K562 (cell line): Measurements from ENCODE around the gene CUX1. TPM values are rescaled to one million over a fixed set of nuclear protein-coding genes. Genes with fewer than 3 reads are reported as not detected.

ENCODE experiments used
- ATAC-seq: fragments of 200-7000 bp; cut with Tn5 transposase; 3 replicates; pipeline ENCODE4 v1.9.1; 2020; ENCODE audit warnings: moderate library complexity
- BruUV-seq: library from RNA; stranded (reverse); fragments of 400-500 nt; replicated peaks from 2 replicates; lab custom pipeline; 2021; lab: Mats Ljungman, UMichigan
- CTCF ChIA-PET: fragments of 300-600 bp; formaldehyde crosslinking; extraction: SDS; loops from one replicate; lab custom pipeline; 2021; ENCODE audit warnings: low intra/inter-chr PET ratio; lab: Yijun Ruan, JAX
- POLR2A ChIA-PET: fragments of 300-600, 350-650 bp; sonication (Branson Sonifier 250); formaldehyde crosslinking; extraction: SDS; loops from one replicate; lab custom pipeline; 2021; ENCODE audit warnings: antibody characterized with exemption, inconsistent platforms; lab: Yijun Ruan, JAX
- DNase-seq, 4 experiments: peaks; one replicate each; pipeline versions ENCODE4 v3.0.0 to v3.0.0-alpha.2; 2011 to 2018; ENCODE audit warnings: low spot score in 3 of 4, mixed read lengths in 3 of 4; ENCODE audit errors: extremely low read depth in 1 of 4
- FAIRE-seq: peaks from 2 replicates; lab custom pipeline; 2011; peaks lifted over from hg19 to GRCh38; lab: Jason Lieb, UNC
- H2AFZ ChIP-seq: 2 replicates; pipeline ENCODE4 v1.6.0; 2011; ENCODE audit warnings: low read depth, low read length, control low read depth, inconsistent platforms
- H3K27ac ChIP-seq: fragments of 200-600 bp; 3 replicates; pipeline ENCODE4 v1.8.0; 2011; ENCODE audit warnings: low read depth, mild to moderate bottlenecking, control low read depth, inconsistent platforms, low read length, moderate library complexity, mixed read lengths; ENCODE audit errors: extremely low read depth
- H3K27me3 ChIP-seq, 2 experiments: fragments of 300-600 bp in 1 of 2; 2 replicates in 1 of 2; 3 replicates in 1 of 2; pipeline versions ENCODE4 v1.6.0 to v1.8.0; 2011; ENCODE audit warnings: inconsistent platforms in 2 of 2, low read length in 2 of 2, mild to moderate bottlenecking in 1 of 2, mixed read lengths in 1 of 2, moderate library complexity in 1 of 2; ENCODE audit not compliant: control insufficient read depth in 2 of 2, insufficient read depth in 2 of 2
- H3K36me3 ChIP-seq: fragments of 300-600 bp; 3 replicates; pipeline ENCODE4 v1.8.0; 2011; ENCODE audit warnings: mild to moderate bottlenecking, low read length, inconsistent platforms; ENCODE audit not compliant: control insufficient read depth, insufficient read depth
- H3K4me1 ChIP-seq, 2 experiments: fragments of 200-600 bp in 1 of 2; replicated peaks in 1 of 2; 2 replicates in 1 of 2; 3 replicates in 1 of 2; pipeline versions ENCODE4 v1.5.1 to v1.8.0; 2011; ENCODE audit warnings: inconsistent platforms in 2 of 2, low read length in 2 of 2, mild to moderate bottlenecking in 1 of 2, mixed read lengths in 1 of 2, moderate library complexity in 1 of 2; ENCODE audit not compliant: control insufficient read depth in 2 of 2, insufficient read depth in 2 of 2
- H3K4me2 ChIP-seq: 2 replicates; pipeline ENCODE4 v1.6.1; 2011; ENCODE audit warnings: low read length, control low read depth, inconsistent platforms, mixed read lengths; ENCODE audit not compliant: insufficient read depth
- H3K4me3 ChIP-seq: fragments of 200-600 bp; sonication (generic), shearing (Covaris generic); 2 replicates; pipeline ENCODE4 v1.5.1; 2016; ENCODE audit warnings: control low read depth, inconsistent platforms
- H3K79me2 ChIP-seq: fragments of 200-600 bp; 3 replicates; pipeline ENCODE4 v1.8.0; 2011; ENCODE audit warnings: low read length, inconsistent platforms; ENCODE audit not compliant: control insufficient read depth, insufficient read depth
- H3K9ac ChIP-seq, 2 experiments: 2 replicates each; pipeline versions ENCODE4 v1.6.0 to v1.6.1; 2011; ENCODE audit warnings: low read depth in 2 of 2, low read length in 2 of 2, control low read depth in 1 of 2, inconsistent platforms in 1 of 2, mild to moderate bottlenecking in 1 of 2, mixed read lengths in 1 of 2; ENCODE audit not compliant: insufficient read depth in 1 of 2
- H3K9me1 ChIP-seq: one replicate; pipeline ENCODE4 v1.6.0; 2011; ENCODE audit warnings: inconsistent platforms, mild to moderate bottlenecking, low read length, moderate library complexity; ENCODE audit not compliant: control insufficient read depth, insufficient read depth
- H3K9me3 ChIP-seq: replicated peaks from 2 replicates; pipeline ENCODE4 v1.5.1; 2011; ENCODE audit warnings: low read depth, low read length, inconsistent platforms; ENCODE audit not compliant: control insufficient read depth, insufficient read depth
- H4K20me1 ChIP-seq: replicated peaks from 2 replicates; pipeline ENCODE4 v1.6.1; 2011; ENCODE audit warnings: low read length, inconsistent platforms, mixed read lengths; ENCODE audit not compliant: control insufficient read depth, insufficient read depth
- FIP1L1 ChIP-seq: fragments of 200-400 bp; formaldehyde crosslinking; IDR thresholded peaks from 2 replicates; pipeline ENCODE4 v1.6.1; 2018; ENCODE audit warnings: mild to moderate bottlenecking, low read depth, low read length; ENCODE audit not compliant: poor library complexity, severe bottlenecking
- NR1H2 ChIP-seq: sonication (generic); formaldehyde crosslinking; IDR thresholded peaks from 2 replicates; pipeline ENCODE4 v1.4.0; 2020; ENCODE audit warnings: mild to moderate bottlenecking, missing genetic modification reagents
- SNIP1 ChIP-seq: fragments of 450-650 bp; IDR thresholded peaks from 2 replicates; pipeline ENCODE4 v1.7.1; 2017; ENCODE audit warnings: low read depth, mild to moderate bottlenecking
- TCFL5 ChIP-seq: fragments of 250-450 bp; sonication (Bioruptor Pico); conservative IDR thresholded peaks from 2 replicates; pipeline ENCODE4 v1.6.1; 2021; ENCODE audit warnings: mild to moderate bottlenecking, moderate library complexity, matching md5 sums
- ZNF586 ChIP-seq: fragments of 450-650 bp; formaldehyde crosslinking; conservative IDR thresholded peaks from 2 replicates; pipeline ENCODE4 v1.4.0; 2020; ENCODE audit warnings: mild to moderate bottlenecking, moderate library complexity
- WGBS: fragments of 100-300 bp; shearing (Covaris generic); methylation state at CpG from one replicate; pipeline ENCODE4 v1.1.6; 2016; ENCODE audit warnings: low coverage, mixed read lengths; ENCODE audit not compliant: insufficient coverage; ENCODE audit errors: missing lambda C conversion rate; 5-methylcytosine and 5-hydroxymethylcytosine counted together
- in situ Hi-C: fragments of 300-500 bp; cut with MboI; formaldehyde crosslinking; loops from 4 replicates; pipeline ENCODE4 v1.15.0; 2018; ENCODE audit warnings: inconsistent platforms, mixed read lengths
- intact Hi-C: fragments of 100-400 bp; cut with micrococcal nuclease; formaldehyde crosslinking; loops from 2 replicates; pipeline ENCODE4 v1.14.2; 2022
- polyA plus RNA-seq, 8 experiments: library from polyadenylated mRNA; depleted of rRNA in 4 of 8; stranded (reverse) in 5 of 8; unstranded in 3 of 8; fragments of >200 nt; fragmentation: Nextera tagmentation in 2 of 8; fragmentation: Illumina TruSeq in 1 of 8; extraction: Ambion mirVana in 2 of 8; extraction: Trizol in 1 of 8; gene quantifications; 2 replicates each; pipeline versions ENCODE4 v1.2.1 to v1.2.3, GENCODE V29; 2011 to 2014; ENCODE audit warnings: inconsistent platforms in 1 of 8, missing spikeins in 1 of 8
- total RNA-seq, 7 experiments: library from RNA; depleted of rRNA in 6 of 7; stranded (reverse); fragments of >200 nt in 6 of 7; fragmentation: Illumina TruSeq in 2 of 7; extraction: Trizol in 2 of 7; gene quantifications; 2 replicates each; pipeline versions ENCODE4 v1.2.1 to v1.2.3, GENCODE V29; 2011 to 2021; ENCODE audit warnings: low replicate concordance in 1 of 7
- TF ChIP-seq, protein P1 (sequence below): sonication (generic); formaldehyde crosslinking; IDR thresholded peaks from 2 replicates; pipeline ENCODE4 v1.8.0; 2023; ENCODE audit warnings: mild to moderate bottlenecking, missing genetic modification reagents

Gene CUX1
- total and polyA plus RNA-seq, 9 of the 15 experiments (the other 6 are each of a cell fraction or from before 2014, with no cell fraction given), result 3.6 to 55.3 (median 25.2) TPM

DNA sequence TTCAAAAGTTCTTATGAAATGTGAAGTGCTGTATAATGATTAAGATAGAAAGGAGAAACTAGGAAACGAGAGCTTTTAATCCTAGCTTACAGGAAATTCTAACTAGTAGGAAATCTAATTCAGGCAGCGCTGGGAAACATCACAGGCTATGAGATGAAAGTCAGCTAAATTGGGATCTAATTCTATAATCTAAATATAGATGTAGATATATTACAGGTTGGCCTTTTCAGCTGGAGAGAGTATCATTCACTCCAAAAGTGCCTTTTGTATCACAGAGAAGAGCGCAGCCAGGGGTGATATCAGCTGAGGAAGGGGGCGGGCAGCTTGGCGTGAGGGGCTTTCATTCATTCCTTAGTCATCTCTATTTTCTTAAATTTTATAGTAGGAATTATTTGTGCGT, 157.0 kb downstream of the CUX1 start:
- H3K27me3 ChIP-seq, result no peaks in the 10 kb centered on the region
- 0 out of 3 replicates have a peak, but pooled peaks cover 4% of the 10 kb centered on the region for H3K79me2 ChIP-seq
- CTCF ChIA-PET, result no interaction called here
- no peak overlapping the region for H3K9ac ChIP-seq
- H3K27ac ChIP-seq, result no peak overlapping the region
- no peak for FAIRE-seq
- TF ChIP-seq NR1H2, result no peak
- H3K4me3 ChIP-seq, result no peak overlapping the region
- H2AFZ ChIP-seq, result no peak overlapping the region
- BruUV-seq, result no TSS peak
- H3K9me1 ChIP-seq, result no peaks in the 10 kb centered on the region
- no peak for ATAC-seq
- no peak for DNase-seq
- POLR2A ChIA-PET, result interaction anchor here (0.5 to 1.1 kb wide), 3 partner anchors 8 to 1336 kb away, joined by 3 to 5 read pairs (median 3); no protein-coding TSS in a partner anchor
- H4K20me1 ChIP-seq, result no peaks in the 10 kb centered on the region; the same call in 1 of the 2 replicates
- peaks cover 4 to 13% of the 10 kb centered on the region in 2 experiments; a peak in 3 of 5 replicates for H3K4me1 ChIP-seq
- 94% methylated on average over 6 of the region's 6 CpGs for WGBS
- in situ Hi-C loops, result no loop called here
- intact Hi-C loops, result no loop called here
- no peak overlapping the region for H3K4me2 ChIP-seq
- no peaks in the 10 kb centered on the region for H3K9me3 ChIP-seq
- H3K36me3 ChIP-seq, result no peaks in the 10 kb centered on the region

DNA sequence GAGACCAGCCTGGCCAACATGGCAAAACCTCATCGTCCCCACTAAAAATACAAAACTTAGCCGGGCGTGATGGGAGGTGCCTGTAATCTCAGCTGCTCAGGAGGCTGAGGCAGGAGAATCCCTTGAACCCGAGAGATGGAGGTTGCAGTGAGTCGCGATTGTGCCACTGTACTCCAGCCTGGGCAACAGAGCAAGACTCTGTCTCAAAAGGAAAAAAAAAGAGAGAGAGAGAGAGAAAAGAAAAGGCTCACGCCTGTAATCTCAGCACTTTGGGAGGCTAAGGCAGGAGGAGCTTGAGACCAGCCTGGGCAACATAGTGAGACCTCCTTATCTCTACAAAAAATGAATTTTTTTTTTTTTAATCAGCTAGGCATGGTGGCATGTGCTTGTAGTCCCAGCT, 157.6 kb downstream of the CUX1 start:
- H3K79me2 ChIP-seq, result 0 out of 3 replicates have a peak, but pooled peaks cover 4% of the 10 kb centered on the region
- intact Hi-C loops (no loop called here), in situ Hi-C loops (no loop called here)
- 74% methylated on average over 7 of the region's 7 CpGs for WGBS
- DNase-seq, result no peak
- no peak overlapping the region for H2AFZ ChIP-seq
- POLR2A ChIA-PET, result interaction anchor here (0.6 to 1.1 kb wide), 2 partner anchors 10 to 22 kb away, joined by 4 to 5 read pairs; no protein-coding TSS in a partner anchor
- ATAC-seq, result no peak
- H3K4me1 ChIP-seq, result peaks cover 4 to 13% of the 10 kb centered on the region in 2 experiments; a peak in 3 of 5 replicates
- H3K4me2 ChIP-seq, result no peak overlapping the region
- BruUV-seq, result no TSS peak
- no peak overlapping the region for H3K27ac ChIP-seq
- no peaks in the 10 kb centered on the region; the same call in 1 of the 2 replicates for H4K20me1 ChIP-seq
- no peaks in the 10 kb centered on the region for H3K36me3 ChIP-seq
- no peak overlapping the region for H3K4me3 ChIP-seq
- TF ChIP-seq, protein P1, sequence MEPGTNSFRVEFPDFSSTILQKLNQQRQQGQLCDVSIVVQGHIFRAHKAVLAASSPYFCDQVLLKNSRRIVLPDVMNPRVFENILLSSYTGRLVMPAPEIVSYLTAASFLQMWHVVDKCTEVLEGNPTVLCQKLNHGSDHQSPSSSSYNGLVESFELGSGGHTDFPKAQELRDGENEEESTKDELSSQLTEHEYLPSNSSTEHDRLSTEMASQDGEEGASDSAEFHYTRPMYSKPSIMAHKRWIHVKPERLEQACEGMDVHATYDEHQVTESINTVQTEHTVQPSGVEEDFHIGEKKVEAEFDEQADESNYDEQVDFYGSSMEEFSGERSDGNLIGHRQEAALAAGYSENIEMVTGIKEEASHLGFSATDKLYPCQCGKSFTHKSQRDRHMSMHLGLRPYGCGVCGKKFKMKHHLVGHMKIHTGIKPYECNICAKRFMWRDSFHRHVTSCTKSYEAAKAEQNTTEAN (CRISPR knock-in tag), result no peak
- TF ChIP-seq FIP1L1 (no peak), ZNF586 (no peak), SNIP1 (no peak), TCFL5 (CRISPR knock-in tag) (no peak)
- no peaks in the 10 kb centered on the region for H3K27me3 ChIP-seq
- H3K9me1 ChIP-seq, result no peaks in the 10 kb centered on the region
- CTCF ChIA-PET, result no interaction called here
- no peak for FAIRE-seq
- no peak overlapping the region for H3K9ac ChIP-seq
- no peaks in the 10 kb centered on the region for H3K9me3 ChIP-seq
